Left cardiac atrium (tissue), 4 donors: ENCODE measurements around the gene BMPR1B. TPM values are rescaled to one million over a fixed set of nuclear protein-coding genes. Genes with fewer than 3 reads are reported as not detected.

Experiments used
- ATAC-seq, 2 donors: fragments of 200-7000 bp; cut with Tn5 transposase; one replicate each; pipeline ENCODE4 v1.9.1; 2020; ENCODE audit warnings: mild to moderate bottlenecking in 2 of 2, moderate library complexity in 2 of 2
- DNase-seq: peaks from one replicate; pipeline ENCODE4 v3.0.0-alpha.2; 2020
- intact Hi-C, 2 donors: fragments of 100-400 bp; cut with DNase I; formaldehyde crosslinking; loops; one replicate each; pipeline versions ENCODE4 v1.14.1 to v1.15.1; 2022 to 2023
- total RNA-seq, 2 donors: library from RNA; stranded (reverse); fragmentation: NEBNext Ultra II Directional; extraction: Animal tissue kit (Norgen Biotek cat#: 25700); gene quantifications; one replicate each; pipeline ENCODE4 v1.2.1, GENCODE V29; 2021
- donor health status: DM: no; HTN: yes; CAD: no.
- donor health status: DM: no; HTN: yes; CAD: no; lungs with severe emphysema.
- donor health status: DM: yes; HTN: yes; CAD: no.
- donor health status: Dilated cardiomyopathy.

BMPR1B gene
- total RNA-seq, 2 donors from 2014 or later: 0.77 to 2.0 TPM

GRCh38 chr4:94979621-94980020 lies 221.9 kb downstream of the BMPR1B start:
- intact Hi-C loops: no loop called here
- no peak for ATAC-seq
- DNase-seq: no peak

DNA sequence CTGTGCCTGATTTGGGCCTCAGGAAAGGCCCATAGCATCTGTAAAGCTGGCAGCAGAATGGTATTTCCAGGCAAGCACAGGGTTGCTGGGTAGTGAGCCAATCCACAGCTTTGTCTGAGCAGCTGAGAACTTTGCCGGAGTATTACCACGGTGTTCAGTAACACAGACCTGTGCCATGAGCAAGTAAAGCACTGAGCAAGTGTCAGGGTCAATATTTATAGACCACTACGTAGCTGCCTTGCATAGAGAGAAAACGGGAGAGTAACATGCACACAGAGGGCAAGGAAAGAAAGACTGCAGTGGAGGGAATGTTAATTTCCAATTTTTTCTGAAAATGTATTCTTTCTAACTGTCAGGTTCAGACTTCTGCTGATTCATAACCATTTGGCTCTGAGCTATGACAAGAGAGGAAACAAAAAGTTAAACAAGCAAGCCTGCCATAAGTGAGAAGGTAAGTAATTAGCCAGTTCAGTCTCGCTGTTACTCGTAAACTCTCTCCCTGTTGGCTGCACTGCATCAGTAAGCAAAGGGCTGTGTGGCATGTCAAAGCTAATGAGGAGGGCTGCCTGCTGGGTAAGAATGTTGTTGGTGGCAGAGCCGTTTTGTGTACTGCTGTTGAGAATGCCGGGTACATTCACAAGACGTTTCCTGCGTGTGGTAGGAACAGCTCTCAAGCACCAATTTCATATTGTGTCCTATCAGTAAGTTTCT lies 238.1 kb downstream of the BMPR1B start:
- ATAC-seq (peak; percentile 84 to 93), DNase-seq (peak; percentile 28)
- intact Hi-C loops: no loop called here

DNA sequence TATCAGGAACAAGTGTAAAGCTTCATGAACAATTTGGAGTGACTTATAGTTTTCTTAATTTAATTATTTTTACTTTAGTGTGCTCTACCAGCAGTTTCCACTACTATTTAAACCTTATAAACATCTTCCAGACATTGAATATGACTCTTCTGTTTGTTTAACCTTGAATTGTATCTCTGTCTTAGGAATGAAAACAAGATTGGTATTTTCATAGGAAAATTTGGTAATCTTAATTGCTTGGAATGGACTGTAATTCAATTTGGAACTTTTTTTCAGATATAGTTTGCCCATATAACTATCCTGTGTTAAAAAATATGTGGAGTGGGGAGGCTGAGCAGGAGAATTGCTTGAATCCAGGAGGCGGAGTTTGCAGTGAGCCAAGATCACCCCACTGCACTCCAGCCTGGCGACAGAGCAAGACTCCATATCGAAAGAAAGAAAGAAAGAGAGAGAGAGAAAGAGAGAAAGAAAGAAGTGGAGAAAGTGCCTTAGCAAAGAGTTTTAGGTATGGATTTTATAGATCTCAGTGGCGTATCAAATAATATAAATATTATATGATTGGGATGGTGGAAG lies 242.4 kb downstream of the BMPR1B start:
- DNase-seq (no peak), ATAC-seq (no peak)
- intact Hi-C loops: no loop called here

DNA sequence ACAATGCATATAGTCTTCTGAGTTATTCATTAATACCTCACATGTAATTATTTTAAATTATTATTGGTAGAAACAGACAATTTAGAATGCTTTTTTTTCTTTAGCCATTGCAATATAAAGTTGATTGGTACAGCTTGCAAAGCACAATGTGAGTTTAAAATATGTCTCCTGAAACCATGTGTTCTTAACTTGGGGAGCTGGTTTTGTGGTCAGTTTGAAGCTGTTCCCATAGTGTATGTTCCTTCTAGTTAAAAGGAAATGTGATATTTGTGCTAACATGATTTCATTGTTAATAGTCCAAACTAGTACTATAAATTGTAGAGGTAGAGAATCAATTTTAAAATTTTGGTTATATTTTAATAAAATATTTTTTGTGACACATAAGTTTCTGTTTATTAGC lies 247.2 kb downstream of the BMPR1B start:
- ATAC-seq (no peak), DNase-seq (no peak)
- intact Hi-C loops: no loop called here

DNA sequence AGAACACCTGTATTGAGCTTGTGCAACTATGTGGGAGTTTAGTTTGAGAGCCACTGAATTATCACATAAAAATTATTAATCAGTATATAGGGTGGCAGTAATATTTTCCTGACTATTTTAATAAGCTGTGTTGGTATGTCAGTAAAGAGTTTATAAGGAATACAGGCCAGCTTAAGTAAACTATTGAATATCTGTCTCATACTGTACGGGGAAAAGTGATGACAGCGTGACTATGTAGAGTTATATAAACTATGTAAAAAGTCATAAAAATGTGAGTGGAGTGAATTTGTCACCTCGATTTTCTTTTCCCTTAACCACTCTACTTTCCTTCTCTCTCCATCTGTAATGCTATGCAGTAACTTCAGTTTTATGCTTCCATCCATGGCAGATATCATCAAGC lies 250.2 kb downstream of the BMPR1B start:
- ATAC-seq (no peak), DNase-seq (no peak)
- intact Hi-C loops: no loop called here

DNA sequence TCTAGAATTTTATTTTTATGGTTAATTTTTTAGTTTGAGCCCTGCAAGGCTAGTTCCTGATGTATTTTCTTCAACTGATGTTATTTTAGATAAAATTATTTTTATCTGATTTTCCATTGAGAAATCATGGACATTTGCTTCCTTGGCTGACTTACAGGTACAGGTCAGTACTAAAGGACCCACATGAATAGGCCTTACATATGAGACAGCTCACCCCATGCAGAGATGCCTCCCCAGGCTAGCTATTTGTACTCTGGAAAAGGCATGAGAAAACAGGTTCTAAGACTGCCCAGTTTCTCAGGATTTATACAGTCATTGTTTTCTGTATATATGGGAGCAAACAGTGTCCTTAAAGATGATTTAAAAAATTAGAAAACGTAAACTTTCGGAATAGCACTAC lies 255.5 kb downstream of the BMPR1B start:
- intact Hi-C loops: no loop called here
- no peak for DNase-seq
- no peak for ATAC-seq

- no peak for DNase-seq
- intact Hi-C loops: no loop called here
- no peak for ATAC-seq
Measured at GRCh38 chr4:95014068-95014467, 256.3 kb downstream of the BMPR1B start.

DNA sequence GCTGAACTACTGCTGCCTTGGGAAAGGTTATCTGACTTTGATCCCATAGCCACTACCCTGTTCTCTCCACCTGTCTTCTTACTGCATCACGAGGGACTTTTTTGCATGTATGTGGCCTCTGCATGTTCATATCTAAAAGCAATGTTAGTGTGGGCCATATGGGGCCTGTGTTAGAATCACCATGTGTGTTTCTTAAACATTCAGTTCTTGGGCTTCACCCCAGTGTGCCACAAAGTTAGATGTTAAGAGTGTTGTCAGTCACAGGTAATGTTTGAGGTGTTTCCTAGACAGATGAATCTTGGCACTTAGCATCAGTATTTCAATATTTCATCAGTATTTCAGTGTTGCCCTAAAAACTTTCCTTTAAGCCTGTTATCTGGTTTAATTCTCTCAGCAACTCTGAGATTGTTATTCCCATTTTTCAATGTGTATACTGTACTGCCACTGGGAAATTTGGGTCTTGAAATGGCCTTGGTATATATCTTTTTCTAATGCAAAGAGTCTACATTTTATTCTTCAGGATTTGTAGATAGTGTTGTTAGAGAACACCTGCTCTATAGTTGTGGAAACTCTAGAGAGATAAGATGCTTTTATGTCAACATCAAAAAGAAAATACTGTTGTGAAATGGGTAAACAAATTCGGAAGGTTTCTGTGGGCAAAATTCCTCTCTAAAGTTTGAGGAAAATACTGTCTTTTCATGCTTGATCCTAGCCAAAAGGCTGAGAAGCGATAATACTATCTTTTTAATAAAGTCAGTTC lies 259.7 kb downstream of the BMPR1B start:
- ATAC-seq (no peak), DNase-seq (no peak)
- intact Hi-C loops: no loop called here

GRCh38 chr4:95018785-95019184 lies 261.0 kb downstream of the BMPR1B start:
- intact Hi-C loops: no loop called here
- DNase-seq (no peak), ATAC-seq (no peak)

- intact Hi-C loops: no loop called here
- DNase-seq (no peak), ATAC-seq (no peak)
Measured at GRCh38 chr4:95020521-95020920, 262.8 kb downstream of the BMPR1B start.

DNA sequence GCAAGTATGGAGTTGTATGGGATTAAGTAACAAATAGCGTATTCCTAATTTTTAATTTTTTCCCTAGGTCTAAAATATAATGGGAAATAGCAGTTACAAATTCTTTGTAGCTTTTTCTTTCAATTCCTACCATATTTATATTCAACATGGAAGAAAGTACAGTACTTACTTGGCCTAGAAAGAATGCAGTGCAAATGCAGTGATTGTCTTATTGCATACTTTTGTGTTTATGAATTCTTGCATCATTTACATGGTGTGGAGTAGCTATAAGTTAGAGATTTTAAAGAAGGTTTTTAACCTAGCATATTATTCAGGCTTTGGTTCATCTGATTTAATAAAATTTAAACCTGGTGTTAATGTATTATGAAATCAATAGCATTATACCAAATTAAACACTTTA lies 263.3 kb downstream of the BMPR1B start:
- ATAC-seq (no peak), DNase-seq (no peak)
- intact Hi-C loops: no loop called here

DNA sequence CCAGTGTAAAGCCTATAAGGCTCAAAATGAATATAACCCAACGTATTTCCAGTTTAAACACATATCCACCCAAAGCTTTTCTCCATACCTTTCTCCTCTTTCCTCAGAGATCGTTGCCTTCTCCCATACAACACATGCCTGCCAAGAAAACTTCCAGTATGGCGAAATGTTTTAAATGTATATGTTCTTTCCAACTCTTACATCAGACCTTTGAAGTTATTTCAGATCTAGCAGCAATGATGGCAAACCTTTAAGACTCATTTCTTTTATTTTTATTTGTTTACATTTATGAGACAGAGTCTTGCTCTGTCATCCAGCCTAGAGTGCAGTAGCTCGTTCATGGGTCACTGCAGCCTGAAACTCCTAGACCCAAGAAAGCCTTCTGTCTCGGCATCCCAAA lies 265.4 kb downstream of the BMPR1B start:
- ATAC-seq: no peak
- intact Hi-C loops: no loop called here
- DNase-seq: no peak

- ATAC-seq (no peak), DNase-seq (no peak)
- intact Hi-C loops: no loop called here
Measured at GRCh38 chr4:95027905-95028618, 270.3 kb downstream of the BMPR1B start.

DNA sequence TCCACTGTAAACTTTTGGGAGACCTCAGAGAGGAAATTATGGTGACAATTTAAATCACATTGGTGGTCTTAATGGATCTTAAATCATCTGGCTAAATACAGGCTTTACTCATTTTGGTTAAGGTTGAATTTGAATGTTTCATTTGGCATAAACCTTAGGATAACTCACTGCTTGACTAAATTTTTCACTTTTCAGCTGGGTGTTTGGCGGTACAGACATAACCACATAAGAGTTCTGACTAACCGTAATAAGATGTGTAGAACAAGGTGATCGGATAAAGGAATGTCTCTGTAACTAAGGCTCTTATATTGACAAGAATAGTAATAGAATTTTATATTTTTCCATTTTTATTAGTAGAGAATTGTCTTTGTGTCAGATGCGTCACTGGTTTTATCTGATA lies 281.0 kb downstream of the BMPR1B start:
- ATAC-seq (no peak), DNase-seq (no peak)
- intact Hi-C loops: no loop called here

DNA sequence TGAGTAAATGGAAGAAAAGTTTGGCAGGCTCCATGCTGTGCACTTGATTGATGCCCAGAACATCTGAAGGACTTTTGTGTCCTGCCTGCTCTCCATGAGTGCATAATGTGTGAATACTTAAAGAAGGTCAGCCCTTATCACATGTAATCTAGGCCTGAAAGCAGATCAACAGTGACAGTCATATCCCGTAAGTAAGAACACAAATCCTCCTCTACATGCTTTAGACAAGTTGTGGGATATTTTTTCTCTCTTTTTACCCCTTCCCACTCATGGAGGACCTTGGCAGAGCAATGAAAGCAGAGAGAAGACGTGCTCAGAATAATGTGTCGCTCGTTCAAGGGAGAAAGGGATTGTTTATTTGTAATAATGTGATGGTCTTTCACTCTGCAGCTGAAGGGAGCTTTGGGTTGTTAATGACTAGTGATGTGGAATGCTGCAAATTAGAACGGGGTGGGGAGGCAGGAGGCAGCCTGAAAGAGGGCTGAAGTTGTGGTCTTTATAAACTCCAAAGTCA lies 286.6 kb downstream of the BMPR1B start:
- ATAC-seq (no peak), DNase-seq (no peak)
- intact Hi-C loops: no loop called here

- intact Hi-C loops: no loop called here
- peak in 1 of 2 donors; percentile 78 for ATAC-seq
- DNase-seq: no peak
Measured at GRCh38 chr4:95045429-95045828, 287.7 kb downstream of the BMPR1B start.

DNA sequence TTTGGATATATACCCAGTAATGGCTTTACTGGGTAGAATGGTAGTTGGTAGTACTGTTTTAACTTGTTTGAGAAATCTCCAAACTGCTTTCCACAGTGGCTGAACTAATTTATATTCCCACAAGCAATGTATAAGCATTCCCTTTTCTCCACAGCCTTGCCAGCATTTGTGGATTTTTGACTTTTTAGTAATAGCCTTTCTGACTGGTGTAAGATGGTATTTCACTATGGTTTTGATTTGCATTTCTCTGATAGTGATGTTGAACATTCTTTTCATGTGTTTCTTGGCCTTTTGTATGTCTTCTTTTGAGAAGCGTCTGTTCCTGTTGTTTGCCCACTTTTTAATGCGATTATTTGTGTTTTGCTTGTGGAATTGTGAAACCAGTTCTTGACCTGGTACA lies 290.5 kb downstream of the BMPR1B start:
- ATAC-seq (no peak), DNase-seq (no peak)
- intact Hi-C loops: no loop called here

GRCh38 chr4:95049551-95050233 lies 291.9 kb downstream of the BMPR1B start:
- intact Hi-C loops: no loop called here
- no peak for DNase-seq
- peak; percentile 44 to 47 for ATAC-seq

- intact Hi-C loops: no loop called here
- DNase-seq: no peak
Measured at GRCh38 chr4:95050980-95051701, 293.4 kb downstream of the BMPR1B start.

More at GRCh38 chr4:95050980-95051701, 293.4 kb downstream of the BMPR1B start:
- peak in 1 of 2 donors; percentile 32 for ATAC-seq
